GM12878 (cell line): ENCODE measurements around the gene ARHGDIG. TPM values are rescaled to one million over a fixed set of nuclear protein-coding genes. Genes with fewer than 3 reads are reported as not detected.

Source experiments
- ATAC-seq: fragments of 200-7000 bp; cut with Tn5 transposase; 3 replicates; pipeline ENCODE4 v1.9.1; 2020; ENCODE audit warnings: mild to moderate bottlenecking, moderate library complexity
- BruUV-seq: library from RNA; stranded (reverse); fragments of 400-500 nt; replicated peaks from 2 replicates; lab custom pipeline; 2021; lab: Mats Ljungman, UMichigan
- CTCF ChIA-PET: fragments of 300-600 bp; sonication (Branson Sonifier 250); formaldehyde crosslinking; extraction: SDS; loops from one replicate; lab custom pipeline; 2021; ENCODE audit warnings: inconsistent platforms; lab: Yijun Ruan, JAX
- POLR2A ChIA-PET: fragments of 350-600 bp; formaldehyde crosslinking; extraction: SDS; loops from one replicate; lab custom pipeline; 2021; ENCODE audit warnings: inconsistent platforms; lab: Charles Lee
- RAD21 ChIA-PET: fragments of 300-600 bp; sonication (Branson Sonifier 250); formaldehyde crosslinking; loops from one replicate; lab custom pipeline; 2023; ENCODE audit warnings: antibody characterized with exemption; ENCODE audit not compliant: unreplicated experiment; lab: Charles Lee
- SMC1A ChIA-PET: fragments of 300-600 bp; sonication (Branson Sonifier 250); formaldehyde crosslinking; loops from one replicate; lab custom pipeline; 2023; ENCODE audit not compliant: unreplicated experiment, uncharacterized antibody; lab: Charles Lee
- DNase-seq: peaks from one replicate; pipeline ENCODE4 v3.0.0-alpha.2; 2011; ENCODE audit warnings: low read depth, low spot score
- FAIRE-seq: peaks from 3 replicates; lab custom pipeline; 2011; peaks lifted over from hg19 to GRCh38; lab: Jason Lieb, UNC
- H2AFZ ChIP-seq: 2 replicates; pipeline ENCODE4 v1.6.0; 2011; ENCODE audit warnings: low read depth, low read length, control low read depth; ENCODE audit not compliant: control insufficient read depth
- H3K27ac ChIP-seq: 2 replicates; pipeline ENCODE4 v1.5.1; 2011; ENCODE audit warnings: control low read depth; ENCODE audit not compliant: control insufficient read depth, insufficient read depth
- H3K27me3 ChIP-seq, 2 experiments: replicated peaks in 1 of 2; 2 replicates each; pipeline versions ENCODE4 v1.6.0 to v1.6.1; 2011; ENCODE audit warnings: low read length in 1 of 2; ENCODE audit not compliant: control insufficient read depth in 2 of 2, insufficient read depth in 2 of 2
- H3K36me3 ChIP-seq, 2 experiments: 2 replicates each; pipeline ENCODE4 v1.5.1; 2011; ENCODE audit warnings: low read length in 1 of 2; ENCODE audit not compliant: control insufficient read depth in 2 of 2, insufficient read depth in 2 of 2
- H3K4me1 ChIP-seq: 2 replicates; pipeline ENCODE4 v1.6.1; 2011; ENCODE audit warnings: mild to moderate bottlenecking, low read length, moderate library complexity, mixed read lengths; ENCODE audit not compliant: control insufficient read depth, insufficient read depth
- H3K4me2 ChIP-seq: 2 replicates; pipeline ENCODE4 v1.6.0; 2011; ENCODE audit warnings: control low read depth; ENCODE audit not compliant: control insufficient read depth, insufficient read depth
- H3K4me3 ChIP-seq: fragments of 200-600 bp; sonication (generic); 2 replicates; pipeline ENCODE4 v1.5.1; 2016
- H3K79me2 ChIP-seq: 2 replicates; pipeline ENCODE4 v1.6.0; 2011; ENCODE audit warnings: low read length; ENCODE audit not compliant: control insufficient read depth, insufficient read depth
- H3K9ac ChIP-seq: 2 replicates; pipeline ENCODE4 v1.8.0; 2011; ENCODE audit warnings: low read length, control low read depth, mixed read lengths; ENCODE audit not compliant: control insufficient read depth, insufficient read depth
- H3K9me3 ChIP-seq: replicated peaks from 3 replicates; pipeline ENCODE4 v1.5.1; 2011; ENCODE audit warnings: mild to moderate bottlenecking, low read length; ENCODE audit not compliant: control insufficient read depth, insufficient read depth
- H4K20me1 ChIP-seq: 2 replicates; pipeline ENCODE4 v1.6.0; 2011; ENCODE audit not compliant: control insufficient read depth, insufficient read depth
- NR2F1 ChIP-seq: fragments of 450-650 bp; conservative IDR thresholded peaks from 2 replicates; pipeline ENCODE4 v1.6.1; 2017; ENCODE audit warnings: mild to moderate bottlenecking
- POU2F2 ChIP-seq: IDR thresholded peaks from 3 replicates; pipeline ENCODE4 v1.6.1; 2011; ENCODE audit warnings: low read depth, mild to moderate bottlenecking, low read length, borderline replicate concordance
- RUNX3 ChIP-seq: IDR thresholded peaks from 2 replicates; pipeline ENCODE4 v1.6.1; 2012; ENCODE audit warnings: low read length, inconsistent platforms
- SREBF2 ChIP-seq: IDR thresholded peaks from 2 replicates; pipeline ENCODE4 v1.6.1; 2012; ENCODE audit warnings: mild to moderate bottlenecking, low read length
- STAT1 ChIP-seq: fragments of 450-650 bp; conservative IDR thresholded peaks from 2 replicates; pipeline ENCODE4 v1.6.1; 2014; ENCODE audit warnings: antibody characterized with exemption, mild to moderate bottlenecking
- TCF7 ChIP-seq: IDR thresholded peaks from 2 replicates; pipeline ENCODE4 v1.6.1; 2014; ENCODE audit warnings: antibody characterized with exemption, borderline replicate concordance
- WGBS: methylation state at CpG from one replicate; pipeline ENCODE4 v1.1.6; 2016; ENCODE audit warnings: low lambda C conversion rate; ENCODE audit not compliant: insufficient replicate concordance, insufficient coverage; ENCODE audit errors: missing lambda C conversion rate; 5-methylcytosine and 5-hydroxymethylcytosine counted together
- in situ Hi-C: fragments of 300-500 bp; cut with MboI; formaldehyde crosslinking; loops from 9 replicates; pipeline ENCODE4 v1.14.3; 2018; ENCODE audit warnings: mixed read lengths
- intact Hi-C: fragments of 100-400 bp; cut with micrococcal nuclease; formaldehyde crosslinking; loops from one replicate; pipeline ENCODE4 v1.14.2; 2022; ENCODE audit not compliant: unreplicated experiment
- polyA plus RNA-seq, 11 experiments: library from polyadenylated mRNA; depleted of rRNA in 4 of 11; unstranded in 6 of 11; stranded (reverse) in 5 of 11; fragments of >200 nt; fragmentation: Nextera tagmentation in 4 of 11; fragmentation: Illumina TruSeq in 1 of 11; extraction: Ambion mirVana in 4 of 11; extraction: Trizol in 1 of 11; gene quantifications; 1 replicate in 1 of 11; 2 replicates in 10 of 11; pipeline versions ENCODE4 v1.2.1 to v1.2.3, GENCODE V29; 2011 to 2016; ENCODE audit warnings: inconsistent platforms in 2 of 11, missing spikeins in 2 of 11, low read depth in 1 of 11
- total RNA-seq, 4 experiments: library from RNA; depleted of rRNA in 3 of 4; stranded (reverse); fragments of >200 nt in 3 of 4; fragmentation: Illumina TruSeq in 1 of 4; extraction: Trizol in 1 of 4; gene quantifications; 2 replicates each; pipeline versions ENCODE4 v1.2.1 to v1.2.3, GENCODE V29; 2013 to 2021
- TF ChIP-seq, protein P1 (sequence below): IDR thresholded peaks from 2 replicates; pipeline ENCODE4 v1.6.1; 2011; ENCODE audit warnings: low read depth, mild to moderate bottlenecking, low read length, moderate library complexity, borderline replicate concordance; ENCODE audit errors: extremely low read depth
- TF ChIP-seq, protein P2 (sequence below), 3 experiments: IDR thresholded peaks in 2 of 3; conservative IDR thresholded peaks in 1 of 3; 2 replicates each; pipeline ENCODE4 v1.5.1; 2011; ENCODE audit warnings: low read depth in 3 of 3, low read length in 3 of 3, mild to moderate bottlenecking in 3 of 3, control low read depth in 2 of 3, moderate library complexity in 2 of 3, inconsistent platforms in 1 of 3, mixed read lengths in 1 of 3; ENCODE audit not compliant: control insufficient read depth in 2 of 3, insufficient read depth in 1 of 3; ENCODE audit errors: extremely low read depth in 1 of 3
- TF ChIP-seq, protein P3 (sequence below): IDR thresholded peaks from 2 replicates; pipeline ENCODE4 v1.6.1; 2012; ENCODE audit warnings: low read depth, low read length, improper control_type of control experiment

Gene ARHGDIG
- total and polyA plus RNA-seq, 10 of the 15 experiments (the other 5 are each of a cell fraction or from before 2014, with no cell fraction given) = not detected

DNA sequence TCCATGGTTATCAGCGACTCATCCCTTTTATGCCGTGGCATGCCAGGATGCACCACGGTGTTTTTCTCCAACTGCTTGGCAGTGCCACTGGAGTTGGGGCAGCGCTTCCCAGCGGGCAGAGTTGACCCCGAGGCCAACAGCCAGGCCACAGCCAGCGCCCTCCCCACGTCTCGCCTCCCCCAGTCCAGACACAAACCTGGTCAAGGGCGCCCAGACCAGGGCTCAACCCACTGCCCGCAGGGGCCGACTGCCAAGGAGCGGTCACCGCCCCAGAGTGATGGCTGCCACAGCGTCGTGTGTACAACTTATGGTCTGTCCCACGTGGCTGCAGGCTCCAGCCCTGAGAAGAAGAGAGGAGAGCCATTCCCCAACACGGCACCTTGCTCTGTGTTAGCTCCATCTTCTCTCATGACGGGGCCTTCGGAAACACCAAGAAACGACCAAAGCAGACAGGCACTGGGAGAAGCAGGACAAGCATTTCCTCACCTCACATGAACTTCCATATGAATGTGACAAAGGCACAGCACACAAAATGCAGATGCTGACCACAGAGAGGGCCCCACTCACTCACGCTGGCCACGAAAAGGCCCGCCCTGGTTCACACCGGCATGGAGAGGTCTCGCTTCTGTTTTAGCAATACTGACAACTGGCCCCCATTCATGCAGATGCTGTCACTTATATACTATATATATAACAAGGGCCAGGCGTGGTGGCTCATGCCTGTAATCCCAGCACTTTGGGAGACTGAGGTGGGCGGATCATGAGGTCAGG is 45.2 kb downstream of the ARHGDIG start:
- H3K27me3 ChIP-seq = no peaks in the 10 kb centered on the region
- peaks cover 19% of the 10 kb centered on the region for H3K79me2 ChIP-seq
- SMC1A ChIA-PET = interaction anchor here (2.5 kb wide), 1 partner anchor 24 kb away, joined by 9 read pairs; no protein-coding TSS in a partner anchor
- 77% methylated on average over 28 of the region's 28 CpGs for WGBS
- peak overlapping the region; percentile 45 for H2AFZ ChIP-seq
- no peaks in the 10 kb centered on the region for H3K9me3 ChIP-seq
- CTCF ChIA-PET = interaction anchor here (0.7 kb wide), 1 partner anchor 218 kb away, joined by 5 read pairs; no protein-coding TSS in a partner anchor
- H3K27ac ChIP-seq = peak overlapping the region; percentile 69
- TF ChIP-seq, protein P1, sequence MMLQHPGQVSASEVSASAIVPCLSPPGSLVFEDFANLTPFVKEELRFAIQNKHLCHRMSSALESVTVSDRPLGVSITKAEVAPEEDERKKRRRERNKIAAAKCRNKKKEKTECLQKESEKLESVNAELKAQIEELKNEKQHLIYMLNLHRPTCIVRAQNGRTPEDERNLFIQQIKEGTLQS = no peak
- peak; percentile 36; the same call in 1 of the 2 replicates for TF ChIP-seq RUNX3
- no peak for TF ChIP-seq STAT1
- TF ChIP-seq NR2F1 = 0 out of 2 replicates have a peak, but pooled peaks have one; percentile 6
- TF ChIP-seq, all 136 proteins: peak for 2
- Histone ChIP-seq H3K4me2 (peak overlapping the region; percentile 97), H3K4me1 (peaks cover 27% of the 10 kb centered on the region), H3K9ac (peak overlapping the region; percentile 51), H3K4me3 (peak overlapping the region; percentile 68), H4K20me1 (no peaks in the 10 kb centered on the region), H3K36me3 (peaks cover 0 to 1% of the 10 kb centered on the region in 2 experiments; a peak in 2 of 4 replicates)
- BruUV-seq = no TSS peak
- in situ Hi-C loops = no loop called here
- no peak; the same call in 2 of the 3 replicates for ATAC-seq
- FAIRE-seq = no peak
- ChIA-PET POLR2A (interaction anchor here (0.7 kb wide), 1 partner anchor 26 kb away, joined by 6 read pairs; no protein-coding TSS in a partner anchor), RAD21 (interaction anchor here (1.1 kb wide), 1 partner anchor 23 kb away, joined by 4 read pairs; no protein-coding TSS in a partner anchor)
- intact Hi-C loops = no loop called here
- no peak for DNase-seq

DNA sequence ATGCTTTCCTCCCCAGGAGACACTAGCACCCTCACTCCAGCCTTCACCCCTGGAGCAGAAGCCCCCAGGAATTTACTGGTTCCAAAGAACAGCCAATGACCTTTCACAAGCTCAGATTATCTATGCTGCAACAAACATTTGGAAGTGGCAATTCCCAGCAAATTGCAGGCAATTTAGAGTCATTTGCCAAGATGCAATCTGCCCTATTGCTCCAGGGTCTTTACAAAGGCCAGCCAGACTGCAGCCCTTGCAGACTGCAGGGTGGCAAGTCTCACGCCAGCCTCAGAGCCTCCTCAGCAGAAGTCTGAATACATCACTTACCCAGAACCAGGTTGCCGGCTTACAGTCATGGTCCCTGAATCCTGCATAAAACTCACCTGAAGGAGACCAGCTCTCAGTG is 50.4 kb downstream of the ARHGDIG start:
- ATAC-seq (no peak), FAIRE-seq (no peak), DNase-seq (no peak)
- H3K9me3 ChIP-seq = no peaks in the 10 kb centered on the region
- no peak overlapping the region for H3K27ac ChIP-seq
- no peaks in the 10 kb centered on the region; a peak in 1 of 4 replicates for H3K36me3 ChIP-seq
- H2AFZ ChIP-seq = no peak overlapping the region
- CTCF ChIA-PET = interaction anchor here (1.0 kb wide), 2 partner anchors 20 to 224 kb away, joined by 3 to 4 read pairs; no protein-coding TSS in a partner anchor
- no peak overlapping the region for H3K4me3 ChIP-seq
- H3K79me2 ChIP-seq = peaks cover 25% of the 10 kb centered on the region
- no peak overlapping the region for H3K9ac ChIP-seq
- in situ Hi-C loops = no loop called here
- H4K20me1 ChIP-seq = no peaks in the 10 kb centered on the region
- RAD21 ChIA-PET = no interaction called here
- no peaks in the 10 kb centered on the region for H3K27me3 ChIP-seq
- 75% methylated on average over 2 of the region's 2 CpGs for WGBS
- intact Hi-C loops = no loop called here
- H3K4me2 ChIP-seq = no peak overlapping the region
- BruUV-seq = no TSS peak
- SMC1A ChIA-PET = no interaction called here
- H3K4me1 ChIP-seq = peaks cover 7% of the 10 kb centered on the region
- POLR2A ChIA-PET = no interaction called here
- TF ChIP-seq, protein P2, sequence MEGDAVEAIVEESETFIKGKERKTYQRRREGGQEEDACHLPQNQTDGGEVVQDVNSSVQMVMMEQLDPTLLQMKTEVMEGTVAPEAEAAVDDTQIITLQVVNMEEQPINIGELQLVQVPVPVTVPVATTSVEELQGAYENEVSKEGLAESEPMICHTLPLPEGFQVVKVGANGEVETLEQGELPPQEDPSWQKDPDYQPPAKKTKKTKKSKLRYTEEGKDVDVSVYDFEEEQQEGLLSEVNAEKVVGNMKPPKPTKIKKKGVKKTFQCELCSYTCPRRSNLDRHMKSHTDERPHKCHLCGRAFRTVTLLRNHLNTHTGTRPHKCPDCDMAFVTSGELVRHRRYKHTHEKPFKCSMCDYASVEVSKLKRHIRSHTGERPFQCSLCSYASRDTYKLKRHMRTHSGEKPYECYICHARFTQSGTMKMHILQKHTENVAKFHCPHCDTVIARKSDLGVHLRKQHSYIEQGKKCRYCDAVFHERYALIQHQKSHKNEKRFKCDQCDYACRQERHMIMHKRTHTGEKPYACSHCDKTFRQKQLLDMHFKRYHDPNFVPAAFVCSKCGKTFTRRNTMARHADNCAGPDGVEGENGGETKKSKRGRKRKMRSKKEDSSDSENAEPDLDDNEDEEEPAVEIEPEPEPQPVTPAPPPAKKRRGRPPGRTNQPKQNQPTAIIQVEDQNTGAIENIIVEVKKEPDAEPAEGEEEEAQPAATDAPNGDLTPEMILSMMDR (IDR thresholded peaks at IDR 0.05 in 2 of 3, conservative IDR thresholded peaks at IDR 0.05 in 1 of 3; ENCODE audit: control insufficient read depth in 2 of 3, extremely low read depth in 1 of 3, insufficient read depth in 1 of 3, low read depth in 3 of 3, low read length in 3 of 3) = no peak
- TF ChIP-seq, protein P3, sequence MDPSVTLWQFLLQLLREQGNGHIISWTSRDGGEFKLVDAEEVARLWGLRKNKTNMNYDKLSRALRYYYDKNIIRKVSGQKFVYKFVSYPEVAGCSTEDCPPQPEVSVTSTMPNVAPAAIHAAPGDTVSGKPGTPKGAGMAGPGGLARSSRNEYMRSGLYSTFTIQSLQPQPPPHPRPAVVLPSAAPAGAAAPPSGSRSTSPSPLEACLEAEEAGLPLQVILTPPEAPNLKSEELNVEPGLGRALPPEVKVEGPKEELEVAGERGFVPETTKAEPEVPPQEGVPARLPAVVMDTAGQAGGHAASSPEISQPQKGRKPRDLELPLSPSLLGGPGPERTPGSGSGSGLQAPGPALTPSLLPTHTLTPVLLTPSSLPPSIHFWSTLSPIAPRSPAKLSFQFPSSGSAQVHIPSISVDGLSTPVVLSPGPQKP = no peak
- no peak for TF ChIP-seq SREBF2
- no peak for TF ChIP-seq POU2F2
- no peak for TF ChIP-seq TCF7
